Loucy (cell line): ENCODE data around the gene SPSB4.

Experiments used
- CTCF ChIP-seq: fragments of 200-600 bp; sonication (generic); conservative IDR thresholded peaks from 2 replicates; pipeline ENCODE4 v1.5.1; 2014; ENCODE audit warnings: mild to moderate bottlenecking, antibody characterized with exemption, low read length
- EZH2phosphoT487 ChIP-seq: fragments of 200-600 bp; IDR thresholded peaks from 2 replicates; pipeline ENCODE4 v1.6.1; 2018; ENCODE audit warnings: antibody characterized with exemption, mild to moderate bottlenecking, moderate library complexity, borderline replicate concordance

- no peak for TF ChIP-seq CTCF
- TF ChIP-seq EZH2phosphoT487, result no peak
Observed at GRCh38 chr3:141083226-141083625, 32.1 kb downstream of the SPSB4 start.
